Smooth muscle cell (in vitro differentiated cells): ENCODE results near the gene SIGLEC14. TPM values are rescaled to one million over a fixed set of nuclear protein-coding genes. Genes with fewer than 3 reads are reported as not detected.
"Not testable (repeated sequence)": the region's sequence is repeated elsewhere in the genome, so short reads cannot be mapped to it uniquely, and the experiment has no call there.

Experiments
- DNase-seq: peaks from one replicate; lab custom pipeline; 2025; ENCODE audit not compliant: unreplicated experiment; lab: John Stamatoyannopoulos, UW
- H2AFZ ChIP-seq: fragments of 200-600 bp; sonication (generic); 2 replicates; pipeline ENCODE4 v1.6.0; 2016; ENCODE audit warnings: antibody characterized with exemption, low read depth, mild to moderate bottlenecking
- H3F3A ChIP-seq: fragments of 200-600 bp; sonication (generic); 2 replicates; pipeline ENCODE4 v1.6.0; 2017; ENCODE audit warnings: antibody characterized with exemption, low read depth
- H3K27ac ChIP-seq: fragments of 200-600 bp; sonication (generic); 2 replicates; pipeline ENCODE4 v1.5.1; 2016; ENCODE audit warnings: low read depth, mild to moderate bottlenecking
- H3K27me3 ChIP-seq: fragments of 200-600 bp; sonication (generic); 2 replicates; pipeline ENCODE4 v1.6.1; 2016; ENCODE audit warnings: low read depth, mild to moderate bottlenecking
- H3K36me3 ChIP-seq: fragments of 200-600 bp; sonication (generic); 2 replicates; pipeline ENCODE4 v1.5.1; 2016; ENCODE audit warnings: low read depth
- H3K4me1 ChIP-seq: fragments of 200-600 bp; sonication (generic); 2 replicates; pipeline ENCODE4 v1.5.1; 2016; ENCODE audit warnings: low read depth
- H3K4me2 ChIP-seq: fragments of 200-600 bp; sonication (generic); 2 replicates; pipeline ENCODE4 v1.6.0; 2016; ENCODE audit warnings: mild to moderate bottlenecking
- H3K4me3 ChIP-seq: fragments of 200-600 bp; sonication (generic); 2 replicates; pipeline ENCODE4 v1.5.1; 2016; ENCODE audit warnings: mild to moderate bottlenecking
- H3K79me2 ChIP-seq: fragments of 200-600 bp; sonication (generic); 2 replicates; pipeline ENCODE4 v1.6.0; 2016; ENCODE audit warnings: low read depth, mild to moderate bottlenecking
- H3K9ac ChIP-seq: fragments of 200-600 bp; sonication (generic); 2 replicates; pipeline ENCODE4 v1.6.0; 2016; ENCODE audit warnings: low read depth
- H3K9me3 ChIP-seq: fragments of 200-600 bp; sonication (generic); replicated peaks from 2 replicates; pipeline ENCODE4 v1.5.1; 2016; ENCODE audit warnings: low read depth
- H4K20me1 ChIP-seq: fragments of 200-600 bp; sonication (generic); 2 replicates; pipeline ENCODE4 v1.6.0; 2016; ENCODE audit warnings: low read depth
- CTCF ChIP-seq: fragments of 200-600 bp; sonication (generic); IDR thresholded peaks from 2 replicates; pipeline ENCODE4 v1.5.1; 2017; ENCODE audit warnings: borderline replicate concordance, mild to moderate bottlenecking, antibody characterized with exemption; ENCODE audit not compliant: insufficient read depth, poor library complexity, severe bottlenecking
- WGBS: methylation state at CpG from one replicate; pipeline ENCODE4 v1.1.7; 2016; ENCODE audit warnings: low lambda C conversion rate; 5-methylcytosine and 5-hydroxymethylcytosine counted together
- polyA plus RNA-seq: library from polyadenylated mRNA; unstranded; fragments of >200 nt; fragmentation: Nextera tagmentation; extraction: Ambion mirVana; gene quantifications from 2 replicates; pipeline ENCODE4 v1.2.1, GENCODE V29; 2016
- total RNA-seq: library from RNA; depleted of rRNA; stranded (reverse); fragments of >200 nt; gene quantifications from 2 replicates; pipeline ENCODE4 v1.2.3, GENCODE V29; 2014

The SIGLEC14 gene
- total and polyA plus RNA-seq, 2 experiments from 2014 or later: not detected

GRCh38 chr19:51632126-51632525, 14.5 kb downstream of the SIGLEC14 start:
- no peaks in the 10 kb centered on the region for H3K36me3 ChIP-seq
- 70% methylated on average over 5 of the region's 5 CpGs for WGBS
- H3K9ac ChIP-seq: no peak overlapping the region
- H3K4me1 ChIP-seq: no peaks in the 10 kb centered on the region
- H3F3A ChIP-seq: no peaks in the 10 kb centered on the region
- no peaks in the 10 kb centered on the region for H3K9me3 ChIP-seq
- no peak overlapping the region for H3K4me3 ChIP-seq
- no peak overlapping the region for H3K27ac ChIP-seq
- no peak overlapping the region for H3K4me2 ChIP-seq
- H3K79me2 ChIP-seq: no peaks in the 10 kb centered on the region
- no peak for TF ChIP-seq CTCF
- H4K20me1 ChIP-seq: no peaks in the 10 kb centered on the region
- no peak overlapping the region for H2AFZ ChIP-seq
- no peaks in the 10 kb centered on the region for H3K27me3 ChIP-seq
- no peak for DNase-seq

GRCh38 chr19:51630315-51630714, 16.3 kb downstream of the SIGLEC14 start, which contains the start of gene SIGLEC5:
Gene SIGLEC5 (minus strand): TSS chr19:51630401. CDS start chr19:51630335, 66 bp downstream.
- not testable (repeated sequence) for H2AFZ ChIP-seq, H3K27me3 ChIP-seq, H4K20me1 ChIP-seq, H3K27ac ChIP-seq, H3K9me3 ChIP-seq, H3K9ac ChIP-seq, H3K36me3 ChIP-seq, H3K4me3 ChIP-seq, H3K4me2 ChIP-seq, H3K79me2 ChIP-seq, DNase-seq, H3K4me1 ChIP-seq, H3F3A ChIP-seq
- WGBS: 78% methylated on average over 11 of the region's 13 CpGs

GRCh38 chr19:51628153-51628939, 18.3 kb downstream of the SIGLEC14 start:
- no peak overlapping the region for H3K4me3 ChIP-seq
- no peaks in the 10 kb centered on the region for H4K20me1 ChIP-seq
- H2AFZ ChIP-seq: no peak overlapping the region
- no peaks in the 10 kb centered on the region for H3K9me3 ChIP-seq
- no peaks in the 10 kb centered on the region for H3K4me1 ChIP-seq
- no peaks in the 10 kb centered on the region for H3K27me3 ChIP-seq
- H3K79me2 ChIP-seq: no peaks in the 10 kb centered on the region
- DNase-seq: no peak
- WGBS: 90% methylated on average over 14 of the region's 14 CpGs
- H3K4me2 ChIP-seq: no peak overlapping the region
- H3K36me3 ChIP-seq: no peaks in the 10 kb centered on the region
- H3K27ac ChIP-seq: no peak overlapping the region
- no peaks in the 10 kb centered on the region for H3F3A ChIP-seq
- TF ChIP-seq CTCF: no peak
- no peak overlapping the region for H3K9ac ChIP-seq

GRCh38 chr19:51627491-51628138, 19.0 kb downstream of the SIGLEC14 start:
- WGBS: 86% methylated on average over 16 of the region's 16 CpGs
- no peaks in the 10 kb centered on the region for H3F3A ChIP-seq

More at GRCh38 chr19:51627491-51628138, 19.0 kb downstream of the SIGLEC14 start:
- Histone ChIP-seq H3K79me2 (no peaks in the 10 kb centered on the region), H4K20me1 (no peaks in the 10 kb centered on the region), H3K36me3 (no peaks in the 10 kb centered on the region), H3K4me1 (no peaks in the 10 kb centered on the region), H3K9me3 (no peaks in the 10 kb centered on the region), H3K4me2 (no peak overlapping the region), H3K9ac (no peak overlapping the region), H3K27ac (no peak overlapping the region), H2AFZ (no peak overlapping the region), H3K27me3 (no peaks in the 10 kb centered on the region), H3K4me3 (no peak overlapping the region)
- no peak for DNase-seq
- TF ChIP-seq CTCF: no peak
